ENCODE data around the gene NUCB2.

NUCB2 gene

DNA sequence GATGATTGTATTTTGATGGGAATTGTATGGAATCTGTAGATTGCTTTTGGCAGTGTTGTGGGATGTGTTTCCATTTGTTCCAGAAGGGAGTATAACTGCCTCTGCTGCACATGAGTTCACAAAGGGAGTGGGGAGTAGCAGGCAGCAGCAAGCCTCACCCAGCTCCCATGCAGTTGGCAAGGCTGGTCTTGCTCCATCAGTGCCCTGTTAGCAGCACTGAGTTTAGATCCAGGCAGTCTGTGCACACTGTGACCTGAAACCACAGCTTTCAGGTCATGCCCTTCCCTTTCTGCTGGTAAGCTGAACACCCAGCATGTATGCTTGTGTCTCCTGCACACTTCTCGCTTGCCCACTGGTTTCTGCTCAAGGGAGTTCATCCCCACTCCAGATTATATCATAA, 3.7 kb upstream of the NUCB2 start:
- no peak for DNase-seq

DNA sequence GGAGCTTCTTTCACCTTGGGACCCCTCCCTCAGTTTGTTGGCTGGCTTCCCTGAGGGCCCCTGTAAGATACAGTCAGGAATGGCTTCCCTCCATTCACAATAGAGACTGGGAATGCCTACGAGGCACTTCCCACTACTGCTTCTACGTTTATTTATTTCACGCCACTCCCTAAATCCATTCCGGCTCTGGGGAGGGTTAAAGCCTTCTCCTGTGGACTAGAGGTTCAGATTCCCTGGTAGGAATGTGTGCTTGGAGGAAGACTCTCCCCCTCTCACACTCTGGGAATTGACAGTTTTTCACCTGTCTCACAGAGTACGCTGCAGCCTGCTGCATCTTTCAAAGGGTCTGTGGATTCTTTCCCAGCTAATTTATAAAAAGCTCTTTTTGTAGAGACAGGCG, 3.3 kb upstream of the NUCB2 start:
- DNase-seq = no peak

DNA sequence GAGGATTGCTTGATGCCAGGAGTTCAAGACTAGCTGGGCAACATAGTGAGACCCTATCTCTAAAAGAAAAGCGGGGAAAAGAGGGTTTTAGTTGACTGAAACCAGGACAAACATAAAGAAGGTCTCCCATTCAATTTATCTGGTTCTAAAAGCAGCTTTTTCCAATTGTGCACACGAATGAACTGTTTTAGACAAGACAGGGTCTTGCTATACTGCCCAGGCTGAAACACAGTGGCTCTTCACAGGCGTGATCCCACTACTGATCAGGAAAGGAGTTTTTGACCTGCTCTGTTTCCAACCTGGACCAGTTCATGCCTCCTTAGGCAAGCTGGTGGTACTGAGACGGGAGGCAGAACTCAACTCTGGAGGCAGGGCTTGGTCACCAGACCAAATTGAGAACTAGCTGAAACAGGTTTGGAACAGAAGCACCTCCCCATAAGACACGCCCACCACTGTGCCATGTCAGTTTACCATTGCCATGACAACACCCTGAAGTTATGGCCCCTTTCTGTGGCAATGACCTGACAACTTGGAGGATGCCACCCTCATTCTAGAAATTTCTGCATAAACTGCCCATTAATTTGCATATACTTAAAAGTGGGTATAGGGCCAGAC, 2.8 kb upstream of the NUCB2 start:
- no peak for DNase-seq

DNA sequence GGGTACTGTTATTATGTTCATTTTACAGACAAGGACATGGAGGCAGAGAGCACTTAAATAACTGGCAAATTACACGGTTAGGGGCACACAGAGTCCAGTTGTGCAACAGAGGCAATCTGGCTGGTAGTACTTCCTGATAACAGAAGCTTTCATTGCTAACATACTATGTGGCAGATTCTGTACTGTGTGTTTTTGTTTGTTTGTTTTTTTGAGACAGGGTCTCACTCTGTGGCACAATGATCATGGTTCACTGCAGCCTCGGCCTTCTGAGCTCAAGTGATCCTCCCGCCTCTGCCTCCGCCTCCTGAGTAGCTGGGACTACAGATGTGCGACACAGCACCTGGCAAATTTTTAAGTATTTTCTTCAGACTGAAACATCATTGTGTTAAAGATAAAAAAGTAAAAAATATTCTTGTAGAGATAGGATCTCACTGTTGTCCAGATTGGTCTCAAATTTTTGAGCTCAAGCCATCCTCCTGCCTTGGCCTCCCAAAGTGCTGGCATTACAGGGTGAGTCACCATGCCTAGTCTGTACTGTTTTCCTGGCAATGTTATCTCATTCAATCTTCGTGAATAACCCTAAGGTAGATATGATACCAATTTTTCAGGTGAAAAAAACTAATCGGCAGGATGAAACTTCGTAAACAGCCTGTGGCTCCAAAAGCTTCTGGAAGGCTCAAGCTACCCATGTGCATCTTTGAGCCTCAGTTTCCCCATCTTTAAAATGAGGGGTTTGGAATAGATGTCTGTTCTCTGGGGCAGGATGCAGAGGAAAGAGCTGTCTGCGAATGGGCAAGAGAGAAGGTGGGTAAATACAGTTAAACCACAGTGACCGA, 921 bp upstream of the NUCB2 start:
- peak in 1 of 2 experiments; percentile 20 for DNase-seq

DNA sequence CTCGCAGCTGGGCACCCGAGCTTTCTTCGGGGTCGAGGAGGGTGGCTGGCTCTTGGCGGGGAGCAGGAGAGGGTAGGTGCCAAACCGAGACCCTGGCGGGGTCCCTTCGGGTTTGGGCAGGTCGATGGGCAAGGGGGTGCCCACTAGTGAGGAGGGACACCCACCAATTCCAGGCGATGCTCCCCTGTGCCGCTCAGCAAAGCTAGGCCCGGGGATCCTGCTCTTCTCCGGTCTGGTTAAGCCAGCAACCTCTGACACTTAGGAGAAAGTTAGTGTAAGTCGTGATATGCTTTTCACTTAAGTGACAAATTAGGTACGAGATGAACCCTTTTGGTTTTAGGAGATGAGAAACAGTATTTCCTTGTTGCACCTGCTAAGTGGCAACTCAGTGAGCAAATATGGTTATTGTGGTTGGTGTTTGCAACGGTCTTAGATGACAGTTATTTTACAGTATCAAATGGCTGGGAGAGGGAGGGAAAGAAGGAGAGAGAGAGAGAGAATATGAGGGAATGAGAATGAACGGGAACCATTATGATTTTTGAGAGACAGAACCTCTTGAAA, 565 bp downstream of the NUCB2 start:
- peak in 1 of 2 experiments; percentile 71 for DNase-seq

DNA sequence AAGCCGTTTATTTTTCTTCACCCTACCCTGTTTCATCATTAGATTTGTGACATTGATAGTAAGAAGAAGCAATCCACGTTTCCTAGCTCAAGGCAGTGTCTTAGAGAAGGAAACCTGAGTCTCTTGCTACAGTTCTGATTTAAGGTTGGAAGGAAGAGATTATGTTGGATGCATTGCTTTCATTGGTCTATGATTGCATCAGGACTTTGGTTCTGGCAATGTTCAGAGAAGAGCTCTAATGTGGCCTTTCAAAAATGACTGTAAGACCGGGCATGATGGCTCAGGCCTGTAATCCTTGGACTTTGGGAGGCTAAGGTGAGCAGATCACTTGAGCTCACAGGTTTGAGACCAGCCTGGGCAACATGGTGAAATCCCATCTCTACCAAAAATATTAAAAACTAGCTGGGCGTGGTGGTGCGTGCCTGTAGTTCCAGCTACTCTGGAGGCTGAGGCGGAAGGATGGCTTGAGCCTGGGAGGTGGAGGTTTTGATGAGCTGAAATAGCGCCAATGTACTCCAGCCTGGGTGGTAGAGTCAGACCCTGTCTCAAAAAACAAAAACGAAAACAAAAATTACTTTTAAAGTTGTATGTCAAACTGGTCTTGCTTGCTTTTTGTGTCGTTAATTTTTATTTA, 4.1 kb downstream of the NUCB2 start:
- DNase-seq = no peak

DNA sequence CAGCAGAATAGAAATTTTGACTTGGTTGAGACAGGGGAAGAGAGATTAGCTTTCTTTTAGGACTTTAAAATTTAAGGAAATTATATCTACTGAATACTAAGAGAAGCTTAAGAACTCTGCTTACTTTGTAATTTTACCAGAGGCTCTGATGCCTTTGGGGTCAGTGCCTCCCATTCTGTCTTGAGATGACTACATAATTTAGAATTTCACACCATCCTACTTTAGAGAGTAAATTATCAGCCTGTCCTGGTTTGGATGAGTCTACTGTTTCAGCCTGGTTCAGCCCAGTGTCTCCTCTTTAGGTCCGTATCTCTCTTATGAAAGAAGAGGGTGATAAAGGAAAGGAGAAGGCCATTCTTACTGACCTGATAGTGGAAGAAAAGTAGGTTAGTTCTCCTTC, 9.8 kb downstream of the NUCB2 start:
- no peak for DNase-seq

DNA sequence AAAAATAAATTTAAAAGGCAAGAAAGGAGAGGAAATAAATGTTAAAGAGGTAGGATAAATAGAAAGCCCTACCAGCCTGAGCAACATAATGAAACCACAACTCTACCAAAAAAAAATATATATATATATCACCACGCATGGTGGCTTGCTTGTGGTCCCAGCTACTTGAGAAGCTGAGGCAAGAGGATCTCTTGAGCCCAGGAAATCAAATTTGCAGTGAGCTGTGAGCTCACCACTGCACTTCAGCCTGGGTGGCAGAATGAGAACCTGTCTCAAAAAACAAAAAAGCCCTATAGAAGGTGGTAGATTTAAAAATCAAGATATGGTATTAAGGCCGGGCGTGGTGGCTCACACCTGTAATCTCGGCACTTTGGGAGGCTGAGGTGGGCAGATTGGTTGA, 10.5 kb downstream of the NUCB2 start:
- DNase-seq = no peak

DNA sequence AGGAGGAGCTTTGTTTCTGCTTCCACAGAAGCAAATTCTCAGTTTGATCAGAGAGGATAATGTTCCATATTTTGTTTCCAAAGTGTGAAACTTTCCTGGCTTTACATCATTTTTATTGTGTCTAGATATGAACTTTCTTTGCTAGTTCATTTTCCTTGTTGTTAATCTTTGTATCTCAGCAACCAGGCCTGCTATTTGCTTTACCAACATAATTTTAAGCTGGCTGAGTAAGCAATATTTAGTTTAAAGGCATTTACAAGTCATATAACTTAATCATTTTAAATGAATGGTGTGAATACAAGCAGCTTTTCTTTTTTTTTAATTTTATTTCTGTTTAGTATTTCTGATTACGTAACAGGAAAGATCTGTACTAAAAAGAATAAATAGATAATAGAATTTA, 15.2 kb downstream of the NUCB2 start:
- DNase-seq = no peak

DNA sequence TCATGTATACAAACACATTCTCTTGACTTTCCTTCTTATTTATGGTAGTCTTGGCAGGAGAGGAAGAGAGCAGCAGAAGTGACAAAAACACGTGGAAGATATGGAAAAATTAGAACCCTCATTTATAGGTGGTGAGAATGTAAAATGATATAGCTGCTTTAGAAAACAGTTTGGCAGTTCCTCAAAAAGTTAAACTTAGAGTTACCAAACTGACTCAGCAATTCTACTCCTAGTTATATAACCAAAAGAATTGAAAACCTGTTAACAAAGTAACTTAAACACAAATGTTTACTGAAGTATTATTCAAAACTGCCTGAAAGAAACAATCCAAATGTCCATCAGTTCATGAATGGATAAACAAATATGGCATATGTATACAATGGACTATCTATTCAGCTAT, 16.8 kb downstream of the NUCB2 start:
- DNase-seq = no peak

DNA sequence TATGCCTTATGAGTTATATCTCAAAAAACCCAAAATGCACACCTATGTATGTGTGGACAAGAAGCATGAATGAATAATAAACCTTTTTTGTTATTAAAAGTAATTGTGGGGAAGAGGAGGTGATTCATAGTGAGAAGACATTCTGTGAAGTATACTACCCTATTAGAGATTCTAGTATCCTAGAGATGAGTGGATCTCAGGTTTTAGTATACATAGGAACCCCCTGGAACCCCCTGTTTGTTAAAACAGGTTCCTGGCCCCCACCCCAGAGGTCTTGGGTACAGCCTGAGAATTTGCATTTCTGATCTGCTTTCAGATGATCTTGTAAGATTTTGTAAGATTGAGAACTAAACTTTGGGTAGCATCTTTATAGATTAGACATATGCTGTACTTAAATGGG, 17.5 kb downstream of the NUCB2 start:
- DNase-seq = no peak

DNA sequence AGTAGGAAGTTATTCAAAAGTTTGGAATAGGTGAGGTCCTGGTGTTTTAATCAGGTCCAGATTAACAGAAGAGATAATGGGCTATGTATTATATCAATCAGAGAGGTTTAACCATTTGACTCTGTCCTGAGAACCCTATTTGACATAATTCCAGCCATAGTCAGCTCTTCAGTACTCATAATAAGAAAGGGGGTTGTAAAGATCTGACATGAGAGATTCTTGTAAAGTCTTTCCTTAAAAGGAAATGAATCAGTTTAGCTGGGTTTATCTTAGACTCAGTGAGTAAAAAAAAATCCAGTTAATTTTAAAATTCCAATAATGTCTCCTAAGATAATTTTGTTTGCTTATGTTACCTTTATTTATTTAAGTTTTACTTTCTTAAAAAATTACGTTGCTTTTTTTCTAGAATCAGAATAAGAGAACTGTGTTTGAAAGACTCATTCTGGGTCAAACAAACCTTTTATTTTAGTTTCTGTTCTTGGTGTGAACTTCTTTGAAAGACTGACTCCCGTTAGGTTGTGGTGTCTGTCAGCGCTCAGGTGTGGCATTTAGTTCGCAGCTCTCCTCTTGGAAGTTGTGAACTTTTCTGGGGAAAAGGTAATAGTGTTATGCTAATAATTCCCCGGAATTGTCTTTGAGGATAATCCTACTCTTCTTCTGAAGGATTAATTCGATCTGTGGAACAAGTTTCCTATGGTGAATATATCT, 20.5 kb downstream of the NUCB2 start:
- DNase-seq = no peak

DNA sequence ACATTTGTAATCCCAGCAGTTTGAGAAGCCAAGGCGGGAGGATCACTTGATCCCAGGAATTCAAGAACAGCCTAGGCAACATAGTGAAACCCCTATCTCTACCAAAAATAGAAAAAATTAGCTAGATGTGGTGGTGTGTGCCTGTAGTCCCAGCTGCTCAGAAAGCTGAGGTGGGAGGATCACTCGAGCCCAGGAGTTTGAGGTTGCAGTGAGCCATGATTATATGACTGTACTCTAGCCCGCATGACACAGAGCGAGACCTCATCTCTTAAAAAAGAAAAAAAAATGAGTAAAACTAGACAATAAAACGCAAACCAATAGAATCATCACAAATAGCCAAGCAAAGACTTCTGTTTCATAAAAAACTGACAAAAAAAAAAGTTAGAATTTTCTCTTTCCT, 21.8 kb downstream of the NUCB2 start:
- DNase-seq = no peak

DNA sequence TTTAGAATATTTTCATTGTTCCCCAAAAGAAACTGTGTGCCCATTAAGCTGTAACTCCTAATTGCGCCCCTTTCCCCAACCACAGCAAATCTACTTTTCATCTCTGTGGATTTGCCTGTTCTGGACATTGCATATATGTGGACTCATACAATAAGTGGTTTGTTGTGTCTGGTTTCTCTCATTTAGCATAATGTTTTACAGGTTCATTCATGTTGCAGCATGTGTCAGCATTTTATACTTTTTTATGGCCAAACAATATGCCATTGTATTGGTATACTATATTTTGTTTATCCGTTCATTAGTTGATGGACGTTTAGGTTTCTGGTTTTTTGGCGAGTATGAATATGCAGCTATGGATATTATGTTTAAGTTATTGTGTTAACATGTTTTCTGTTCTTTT, 23.8 kb downstream of the NUCB2 start:
- no peak for DNase-seq

DNA sequence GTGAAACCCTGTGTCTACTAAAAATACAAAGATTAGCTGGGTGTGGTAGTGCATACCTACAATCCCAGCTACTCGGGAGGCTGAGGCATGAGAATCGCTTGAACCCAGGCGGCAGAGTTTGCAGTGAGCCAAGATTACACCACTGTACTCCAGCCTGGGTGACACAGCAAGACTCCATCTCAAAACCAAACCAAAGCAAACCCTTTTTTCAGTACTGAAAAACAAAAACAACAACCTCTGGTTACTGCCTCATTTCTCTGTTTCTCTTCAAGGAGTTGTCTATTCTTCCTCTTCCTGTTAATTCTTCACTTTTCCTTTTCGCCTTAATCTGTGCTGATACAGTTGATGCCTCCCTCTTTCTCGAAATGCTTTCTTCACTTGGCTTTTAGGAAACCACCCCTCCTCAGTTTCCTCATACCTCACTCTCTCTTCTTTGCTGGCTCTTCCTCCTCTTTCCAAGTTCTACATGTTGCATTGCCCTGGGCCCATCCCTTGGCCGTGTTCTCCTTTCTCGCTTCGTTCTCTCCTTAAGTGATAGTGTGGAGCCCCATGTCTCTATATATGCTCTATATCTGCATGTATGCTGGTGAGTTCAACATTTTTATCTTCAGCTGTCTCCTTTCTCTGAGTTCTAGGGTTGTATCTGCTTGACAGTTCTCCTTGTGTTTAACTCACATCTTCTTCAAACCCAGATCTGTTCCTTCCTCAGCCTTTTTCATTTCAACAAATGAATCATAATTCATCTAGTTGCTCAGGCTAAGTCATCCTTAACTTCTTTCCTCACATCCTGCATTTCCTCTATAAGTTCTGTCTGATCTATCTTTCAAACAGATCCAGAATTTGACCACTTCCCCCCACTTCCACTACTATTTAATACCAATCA, 37.1 kb downstream of the NUCB2 start:
- no peak for DNase-seq

DNA sequence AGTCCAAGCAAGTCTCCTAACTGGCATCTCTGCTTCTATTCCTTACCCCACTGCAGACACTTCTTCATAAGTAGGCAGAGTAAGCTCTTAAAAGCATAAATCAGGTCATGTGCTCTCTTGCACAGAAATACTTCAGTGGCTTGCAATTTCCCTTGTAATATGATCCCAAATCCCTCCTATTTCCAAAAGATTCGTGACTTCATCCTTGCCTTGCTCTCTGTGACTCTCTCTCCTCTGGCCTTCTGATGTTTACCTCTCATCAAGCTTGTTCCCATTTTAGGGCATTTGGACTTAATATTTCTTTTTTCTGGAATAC, 37.7 kb downstream of the NUCB2 start:
- DNase-seq = no peak

DNA sequence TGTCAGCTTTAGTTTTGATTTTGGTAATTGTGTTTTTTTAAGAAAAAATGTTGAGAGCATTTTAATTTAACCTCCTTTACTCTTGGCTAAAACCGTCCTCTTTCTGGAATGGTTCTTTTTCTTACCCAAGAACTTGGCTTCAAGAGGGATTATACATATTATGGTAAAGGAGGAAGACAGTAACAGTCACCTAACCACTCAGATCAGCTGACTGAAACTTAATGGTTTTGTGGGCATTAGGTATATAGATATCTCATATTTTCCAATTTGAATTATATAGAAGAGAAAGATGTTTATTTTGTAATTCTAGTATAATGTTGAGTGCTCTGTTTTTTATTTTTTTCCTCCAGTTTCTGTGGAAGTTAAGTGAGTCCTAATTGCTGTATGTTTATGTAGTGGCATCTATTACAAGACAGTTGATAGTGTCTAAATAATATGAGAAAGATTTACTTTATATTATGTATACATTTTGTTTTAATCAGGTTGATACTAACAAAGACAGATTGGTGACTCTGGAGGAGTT, 38.4 kb downstream of the NUCB2 start:
- DNase-seq = no peak

DNA sequence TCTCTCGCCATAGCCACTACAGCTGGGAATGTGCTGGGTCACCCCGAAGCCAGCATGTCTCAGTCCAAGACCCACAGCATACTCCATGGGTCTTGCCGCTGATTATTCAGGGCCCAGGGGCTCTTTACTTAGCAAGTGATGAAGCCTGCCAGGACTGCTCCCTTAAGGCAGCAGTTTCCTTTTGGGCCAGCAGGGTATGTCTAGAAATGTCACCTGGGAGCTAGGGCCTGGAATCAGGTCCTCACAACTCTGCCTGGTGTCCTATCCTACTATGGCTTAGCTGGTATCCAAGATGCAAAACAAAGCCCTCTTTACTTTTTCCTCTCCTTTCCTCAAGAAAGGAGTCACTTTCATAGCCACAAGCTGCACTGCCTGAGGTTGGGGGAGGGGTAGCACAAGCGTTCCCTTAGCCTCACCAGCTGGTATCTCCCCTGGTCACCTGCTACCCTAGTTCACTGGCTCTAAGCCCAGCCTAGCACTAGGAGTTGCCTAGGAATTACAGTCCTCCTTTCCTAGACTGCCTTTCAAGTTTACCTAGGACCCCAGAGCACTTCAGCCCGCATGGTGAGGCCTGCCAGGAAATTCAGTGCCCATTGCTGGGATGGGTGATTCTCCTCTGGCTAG, 52.4 kb downstream of the NUCB2 start:
- no peak for DNase-seq

DNA sequence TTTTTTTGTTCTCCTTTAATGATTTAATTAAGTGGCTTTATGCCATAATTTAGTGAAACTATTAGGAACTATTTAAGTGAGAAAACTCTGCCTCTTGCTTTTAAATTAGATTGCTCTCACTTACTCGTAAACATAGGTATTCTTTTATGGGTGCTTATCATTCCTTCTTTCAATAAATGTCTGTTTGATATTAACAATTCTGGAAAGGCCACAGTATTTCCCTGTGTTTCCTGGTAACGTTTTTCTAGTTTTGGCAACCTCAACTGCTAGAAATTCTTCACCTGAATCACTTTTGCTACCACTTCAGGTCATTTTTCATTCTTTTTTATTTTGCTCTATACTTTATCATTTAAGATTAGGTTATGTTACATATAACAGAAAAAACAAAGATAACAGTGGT, 55.1 kb downstream of the NUCB2 start:
- no peak for DNase-seq

DNA sequence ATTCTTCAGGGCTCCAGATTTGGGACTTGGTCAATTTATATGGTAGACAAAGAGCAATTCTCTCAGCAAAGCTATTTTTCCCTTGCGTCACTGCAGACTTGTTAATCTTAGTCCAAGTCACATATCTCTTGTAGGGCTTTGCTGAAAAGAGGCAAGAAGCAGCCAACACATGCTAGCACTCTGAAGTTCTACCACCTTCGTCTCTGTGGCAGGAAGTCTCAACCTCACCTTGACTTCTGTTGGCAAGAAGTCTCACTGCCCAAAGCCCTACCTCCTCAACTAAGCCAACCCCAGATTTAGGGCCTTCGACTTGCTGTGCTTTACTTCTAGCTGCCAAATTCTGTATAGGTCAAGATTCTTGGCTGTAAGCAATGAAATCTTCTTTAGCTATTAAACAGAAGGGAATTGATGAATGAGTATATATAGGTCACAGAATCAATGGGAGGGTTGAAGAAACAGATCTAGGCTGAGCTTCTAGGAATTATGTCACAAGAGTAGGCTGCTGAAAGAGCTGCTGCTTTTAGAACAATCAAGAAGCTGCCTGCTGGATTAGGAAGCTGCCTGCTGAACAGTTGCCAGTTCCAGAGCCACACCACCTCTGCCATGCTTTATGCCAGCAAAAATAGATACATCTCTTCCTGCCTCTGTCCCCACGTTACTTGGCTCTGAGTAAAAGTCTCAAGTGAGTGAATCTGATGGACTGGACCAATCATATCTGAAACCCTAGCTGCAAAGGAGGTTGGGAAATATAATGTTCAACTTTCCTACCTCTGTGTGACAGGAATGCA, 57.5 kb downstream of the NUCB2 start:
- DNase-seq = no peak

DNA sequence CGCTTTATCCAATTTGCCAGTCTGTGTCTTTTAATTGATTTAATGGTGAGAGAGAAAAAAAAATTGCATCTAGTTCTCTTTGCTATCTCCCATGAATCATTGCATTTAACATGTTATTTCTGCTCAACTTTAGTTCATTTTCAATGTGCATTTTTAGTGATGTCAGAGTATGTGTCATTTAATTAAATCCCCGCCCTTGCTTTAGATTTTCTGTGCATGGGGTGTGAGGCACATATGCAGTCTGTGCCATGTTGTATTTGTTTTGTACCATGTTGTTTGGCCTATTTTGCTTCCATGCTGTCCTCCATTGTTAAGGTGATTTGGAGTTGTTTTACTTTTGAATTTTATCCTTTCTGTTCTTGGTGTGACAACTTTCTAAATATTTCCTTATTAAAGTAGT, 66.7 kb downstream of the NUCB2 start:
- no peak for DNase-seq

Data from NCI-H446 (cell line).